HG02885 (cell line): ENCODE measurements around the gene CBY1.
A peak's percentile ranks its signal among the peaks of the same experiment; 100 is the strongest.
"Not testable (repeated sequence)": the region's sequence is repeated elsewhere in the genome, so short reads cannot be mapped to it uniquely, and the experiment has no call there.

Experiments
- ATAC-seq: cut with Tn5 transposase; IDR thresholded peaks from one replicate; pipeline ENCODE4 v1.9.1; 2021; ENCODE audit warnings: mild to moderate bottlenecking; ENCODE audit not compliant: unreplicated experiment, poor library complexity

The CBY1 gene

DNA sequence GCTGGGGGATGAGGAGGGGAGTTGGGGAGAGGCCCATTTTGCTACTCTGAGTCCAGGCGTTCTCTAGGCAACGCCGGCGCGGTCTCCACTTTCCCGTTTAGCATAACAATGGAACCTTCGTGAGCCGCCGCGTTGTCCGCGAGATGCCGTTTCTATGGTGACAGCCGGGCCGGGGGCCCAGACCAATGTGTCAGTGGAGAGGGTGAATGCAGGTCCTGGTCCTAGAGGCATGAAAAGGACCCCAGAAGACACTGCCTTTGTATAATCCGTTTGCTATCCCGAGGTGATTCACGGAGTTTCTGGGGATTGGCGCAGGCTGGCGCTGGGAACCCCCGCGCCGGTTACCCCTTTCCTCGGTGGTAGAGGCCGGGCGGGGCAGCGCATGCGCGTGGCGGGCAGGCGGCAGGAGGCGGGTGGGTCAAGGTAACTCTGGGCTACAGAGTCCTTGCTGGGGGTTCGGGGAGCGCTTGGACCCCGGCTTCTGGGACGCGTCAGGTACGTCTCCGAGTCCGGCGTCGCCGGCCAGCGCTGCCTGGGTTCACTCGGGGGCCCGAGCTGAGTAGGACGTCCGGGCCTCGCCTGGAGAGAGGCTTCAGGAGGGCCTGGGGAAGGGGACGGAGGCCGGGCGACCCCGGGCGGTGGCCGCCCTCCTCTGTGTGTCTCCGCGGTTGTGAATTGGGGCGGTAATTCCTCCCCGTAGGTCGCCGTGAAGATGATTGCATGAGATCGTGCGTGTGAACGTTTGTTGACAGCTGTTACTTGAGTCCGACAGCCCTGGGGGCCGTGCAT, at the start of gene CBY1, which contains the start of gene FAM227A:
Gene CBY1 (plus strand): TSS at position 383 of the 789 bp plus-strand sequence. CDS start 11,417 bp downstream, outside the sequence.
Gene FAM227A (minus strand): TSS at position 137 of the 789 bp plus-strand sequence. CDS start 6,224 bp downstream, outside the sequence.
- ATAC-seq = peak; percentile 81

DNA sequence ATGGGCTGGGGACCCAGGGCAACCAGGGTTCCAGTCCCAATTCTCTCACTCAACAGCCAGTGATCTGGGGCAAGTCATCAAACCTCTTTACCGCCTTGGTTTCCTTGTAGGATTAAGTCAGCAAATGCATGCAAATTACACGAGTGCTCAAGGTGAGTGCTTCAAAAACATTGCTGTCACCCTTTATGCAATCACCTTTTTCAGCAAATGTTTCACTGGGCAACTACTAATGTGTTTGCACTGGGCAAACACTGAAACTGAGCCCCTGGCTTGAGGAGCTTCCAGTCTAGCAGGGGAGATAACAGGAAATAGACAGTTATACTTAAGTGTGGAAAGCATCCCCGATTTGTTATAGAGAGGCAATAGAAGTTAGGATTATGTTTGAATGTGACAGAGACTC, 48.8 kb upstream of the CBY1 start:
- no peak for ATAC-seq

DNA sequence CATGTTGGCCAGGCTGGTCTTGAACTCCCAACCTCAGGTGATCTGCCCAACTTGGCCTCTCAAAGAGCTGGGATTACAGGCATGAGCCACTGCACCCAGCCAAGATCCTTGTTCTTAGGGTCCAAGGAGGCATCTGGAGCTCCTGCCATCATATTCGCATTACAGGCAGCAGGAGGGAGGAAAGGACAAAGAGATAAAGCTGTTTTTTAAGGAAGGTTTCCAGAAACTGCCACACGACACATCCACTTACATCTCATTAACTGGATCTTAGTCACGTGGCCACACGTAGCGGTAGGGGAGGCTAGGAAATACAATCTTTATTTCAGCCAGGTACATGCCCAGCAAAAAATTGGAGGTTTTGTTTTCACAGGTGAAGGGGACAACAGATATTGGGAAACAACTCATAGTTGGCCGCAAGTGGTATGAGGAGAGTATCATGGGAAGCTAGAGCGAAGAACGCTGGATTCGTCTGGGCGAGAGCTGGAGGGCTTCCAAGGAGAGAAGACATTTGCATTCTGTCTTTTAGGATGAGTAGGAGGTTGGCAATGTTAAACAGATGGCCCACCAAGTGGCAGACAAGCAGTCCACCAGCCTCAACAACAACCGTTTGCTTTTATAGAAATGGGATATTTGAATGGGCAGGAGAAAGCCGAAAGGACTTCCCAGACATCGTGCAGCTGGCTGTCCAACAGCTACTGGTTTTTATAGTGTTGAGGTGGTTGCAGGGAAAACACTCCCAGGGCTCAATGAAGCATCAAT, 47.3 kb upstream of the CBY1 start:
- ATAC-seq = no peak

DNA sequence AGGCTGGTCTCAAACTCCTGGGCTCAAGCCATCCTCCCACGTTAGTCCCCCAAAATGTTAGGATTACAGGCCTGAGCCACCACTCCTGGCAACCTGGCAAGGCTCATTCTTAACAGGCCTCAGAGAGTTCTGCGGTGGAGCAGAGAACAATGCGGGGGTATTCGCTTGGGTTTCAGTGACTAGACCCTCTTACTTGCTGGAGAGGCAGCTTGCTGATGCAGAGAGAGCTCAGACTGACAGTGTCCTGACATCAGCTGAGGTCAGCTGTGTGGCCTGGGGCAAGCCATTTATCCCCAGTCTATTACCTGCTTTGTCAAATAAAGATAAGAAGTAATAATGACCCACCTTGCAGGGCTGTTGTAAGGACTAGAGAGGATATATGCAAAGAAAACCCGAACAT, 46.2 kb upstream of the CBY1 start:
- no peak for ATAC-seq

DNA sequence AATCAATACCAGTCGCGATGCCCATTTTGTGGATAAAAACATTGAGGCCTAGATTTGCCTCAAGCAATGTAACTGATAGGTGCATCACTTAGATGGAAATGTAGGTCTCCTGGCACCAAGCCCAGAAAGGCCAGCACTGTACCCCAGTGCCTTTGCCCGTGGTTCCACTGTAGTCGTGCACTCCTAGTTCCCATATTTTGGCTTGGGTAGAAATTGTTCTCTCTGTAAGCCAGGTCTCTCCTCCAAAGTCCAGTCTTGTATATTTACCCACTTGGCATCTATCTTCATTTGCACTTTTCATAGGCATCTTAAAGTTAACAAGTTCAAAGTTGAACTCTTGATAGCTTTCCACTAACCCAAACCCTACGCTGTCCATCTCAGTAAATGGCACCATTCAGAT, 44.9 kb upstream of the CBY1 start:
- no peak for ATAC-seq

DNA sequence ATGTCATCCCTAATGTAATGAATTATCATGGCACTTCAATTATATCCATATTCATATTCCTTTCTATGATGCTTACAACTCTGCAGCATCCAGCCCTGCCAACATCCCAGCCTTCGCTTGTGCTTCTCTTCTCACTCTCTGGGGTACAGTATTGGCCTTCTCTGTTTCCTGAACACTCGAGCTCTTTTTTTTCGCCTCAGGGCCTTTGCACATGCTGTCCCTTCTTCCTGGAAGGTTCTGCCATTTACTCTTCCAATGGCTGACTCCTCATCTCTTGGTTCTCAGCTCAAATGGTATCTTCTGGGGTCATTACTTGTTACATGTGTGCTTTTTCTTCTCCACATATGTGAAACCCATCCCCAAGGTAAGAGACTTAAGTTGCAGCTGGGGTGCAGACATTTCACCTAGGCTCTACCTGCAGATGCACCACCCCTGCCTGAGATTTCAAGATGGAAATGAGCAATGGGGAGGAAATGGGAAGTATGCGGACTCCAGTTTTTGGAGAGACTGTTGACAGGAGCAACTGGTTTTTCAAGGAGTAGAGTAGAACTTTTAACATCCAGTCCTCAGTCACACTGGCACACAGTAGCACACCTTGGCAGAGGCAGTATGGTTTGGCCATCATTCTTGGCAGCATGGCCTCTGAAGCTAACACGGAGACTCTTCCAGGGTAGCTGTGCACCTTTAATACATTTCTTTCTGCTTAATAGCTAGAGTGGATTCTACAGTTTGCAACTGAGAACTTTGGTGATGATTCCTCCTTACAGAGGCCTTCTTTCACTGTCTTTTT, 44.0 kb upstream of the CBY1 start:
- ATAC-seq = no peak

DNA sequence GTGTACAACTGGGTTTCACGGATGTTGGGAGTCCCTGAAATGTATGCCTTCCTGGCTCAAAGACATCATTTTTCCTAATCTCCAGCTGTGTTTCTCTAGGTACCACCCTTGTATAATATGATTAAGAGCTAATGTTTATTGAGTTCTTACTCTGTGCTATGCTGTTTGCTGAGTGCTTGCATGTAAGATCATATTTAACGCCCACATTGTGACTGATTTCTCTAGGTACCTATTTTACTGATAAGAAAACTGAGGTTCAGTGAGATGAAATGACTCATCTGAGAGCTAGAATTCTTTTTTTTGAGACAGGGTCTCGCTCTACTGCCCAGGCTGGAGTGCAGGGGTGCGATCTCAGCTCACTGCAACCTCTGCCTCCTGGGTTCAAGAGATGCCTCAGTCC, 42.9 kb upstream of the CBY1 start:
- no peak for ATAC-seq

DNA sequence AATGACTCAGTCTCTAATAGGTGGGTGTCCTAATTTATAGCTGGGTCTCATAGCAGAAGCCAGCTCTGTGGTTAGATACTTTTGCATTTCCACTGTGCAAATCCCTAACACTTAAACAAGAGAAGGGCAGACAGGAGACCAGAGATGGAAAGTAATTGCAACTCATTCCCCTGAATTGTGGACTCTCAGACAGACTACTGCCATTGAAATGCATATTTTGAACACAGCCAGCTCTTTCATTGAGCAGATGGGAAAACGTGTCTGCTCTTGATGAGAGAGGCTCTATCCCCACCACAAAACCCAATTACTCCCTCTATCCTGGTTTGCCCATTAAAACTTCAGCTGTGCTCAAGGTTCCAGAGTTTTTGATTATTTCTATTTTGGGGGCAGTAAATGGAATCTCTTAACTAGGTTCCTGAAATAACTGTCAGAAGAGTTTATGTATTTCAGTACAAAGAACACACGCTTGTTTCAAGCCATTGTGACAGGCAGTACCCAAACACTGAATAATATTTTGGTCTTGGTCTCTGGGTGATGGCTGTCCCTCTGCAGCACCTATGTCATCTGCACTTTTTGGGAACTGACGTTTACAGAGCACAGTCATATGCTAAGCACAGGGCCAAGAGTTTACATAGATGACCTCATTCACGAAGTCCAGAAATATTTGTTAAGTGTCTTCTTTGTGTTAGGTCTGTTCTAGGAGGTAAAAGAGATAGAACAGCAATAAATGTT, 41.9 kb upstream of the CBY1 start:
- no peak for ATAC-seq

DNA sequence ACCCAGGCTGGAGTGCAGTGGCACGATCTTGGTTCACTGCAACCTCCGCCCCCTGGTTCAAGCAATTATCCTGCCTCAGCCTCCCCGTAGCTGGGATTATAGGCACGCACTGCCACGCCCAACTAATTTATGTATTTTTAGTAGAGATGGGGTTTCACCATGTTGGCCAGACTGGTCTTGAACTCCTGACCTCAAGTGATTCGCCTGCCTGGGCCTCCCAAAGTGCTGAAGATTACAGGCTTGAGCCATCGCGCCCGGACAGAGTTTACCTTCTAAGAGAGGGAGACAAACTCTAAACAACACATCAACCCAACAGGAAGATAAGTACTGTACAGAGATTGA, 41.4 kb upstream of the CBY1 start:
- ATAC-seq = not testable (repeated sequence)

DNA sequence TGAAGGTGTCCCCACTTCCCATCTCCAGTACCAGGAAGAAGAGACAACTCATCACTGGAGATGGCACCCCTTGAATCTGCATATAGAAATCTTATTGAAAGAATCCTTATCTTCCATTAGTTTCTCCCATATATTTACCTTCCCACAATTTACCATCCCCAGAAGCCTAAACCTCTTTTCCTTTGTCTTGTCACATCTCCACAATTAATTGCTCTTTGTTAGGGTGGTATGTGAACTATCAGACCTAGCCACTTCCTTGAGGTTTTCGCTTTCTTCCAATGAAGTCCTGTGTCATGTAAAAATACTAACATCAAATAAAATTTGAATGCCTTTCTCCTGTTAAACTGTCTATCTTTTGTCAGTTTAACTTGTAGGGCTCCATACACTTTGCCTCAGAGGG, 38.2 kb upstream of the CBY1 start:
- ATAC-seq = no peak

DNA sequence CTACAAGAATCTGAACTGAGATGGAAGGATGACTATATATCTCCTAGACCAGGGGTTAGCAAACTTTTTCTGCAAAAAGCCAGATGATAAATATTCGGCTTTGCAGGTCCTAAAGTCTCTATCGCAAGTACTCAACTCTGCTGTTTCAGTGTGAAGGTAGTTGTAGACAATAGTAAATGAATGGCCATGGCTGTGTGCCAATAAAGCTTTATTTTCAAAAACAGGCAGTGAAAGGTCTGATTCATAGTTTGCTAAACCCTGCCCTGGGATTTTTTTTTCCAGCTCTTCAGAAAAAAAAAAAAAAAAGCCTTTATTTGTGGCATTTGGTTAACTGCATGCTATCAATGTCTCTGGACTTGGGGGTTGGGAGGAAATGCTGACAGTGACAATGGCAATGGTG, 37.8 kb upstream of the CBY1 start:
- no peak for ATAC-seq

DNA sequence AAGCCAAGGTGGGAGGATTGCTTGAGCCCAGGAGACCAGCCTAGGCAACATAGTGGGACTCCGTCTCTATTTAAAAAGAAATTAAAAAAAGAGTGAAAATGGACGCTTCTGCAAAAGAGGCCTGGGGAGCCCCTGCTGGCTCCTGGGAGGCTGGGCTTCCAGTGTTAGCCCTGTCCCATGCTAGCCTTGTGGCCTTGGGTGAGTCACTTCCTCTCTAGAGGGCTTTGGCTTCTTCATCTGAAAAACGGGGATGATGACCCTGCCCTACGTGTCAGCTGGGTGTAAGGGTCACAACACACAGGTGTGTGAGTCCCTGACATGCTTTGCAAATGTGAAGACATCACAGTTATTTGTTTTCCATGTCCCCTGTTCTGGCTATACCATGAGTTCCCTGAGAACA, 33.1 kb upstream of the CBY1 start:
- no peak for ATAC-seq

DNA sequence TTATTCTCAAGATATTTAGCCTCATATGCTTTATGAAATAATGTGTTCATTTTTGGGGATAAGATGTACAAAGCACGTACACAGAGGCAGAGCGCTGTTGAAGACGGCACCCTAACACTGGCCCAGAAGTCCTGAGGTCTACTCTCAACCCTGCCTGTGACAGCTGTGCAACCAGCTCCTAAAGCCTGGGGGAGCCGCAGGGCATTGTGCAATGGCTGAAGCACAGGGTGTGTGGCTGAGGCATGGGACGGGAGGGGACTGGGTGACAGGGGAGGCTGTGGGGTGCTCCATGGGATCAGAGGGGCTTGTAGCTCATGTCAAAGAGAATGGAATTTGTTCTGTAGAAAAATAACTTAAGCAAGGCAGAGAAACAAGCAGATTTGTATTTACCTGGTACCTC, 28.0 kb upstream of the CBY1 start:
- ATAC-seq = no peak

DNA sequence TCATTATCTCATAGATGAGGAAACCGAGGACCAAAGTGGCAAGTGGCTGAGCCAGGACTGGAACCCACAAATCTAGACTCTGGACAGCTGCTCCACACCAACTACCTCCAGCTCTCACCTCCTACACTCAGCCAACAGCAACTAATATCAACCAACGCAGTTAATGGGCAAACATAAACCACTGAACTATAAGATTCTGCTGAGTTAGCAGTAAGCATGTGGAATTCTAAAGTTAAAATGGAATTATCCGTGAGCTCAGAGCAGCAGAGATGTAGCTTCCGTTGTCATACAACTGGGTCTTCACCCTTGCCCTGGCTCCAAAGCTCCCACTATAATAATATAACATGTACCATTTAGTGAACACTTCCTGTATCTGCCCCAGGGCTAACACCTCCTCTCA, 27.3 kb upstream of the CBY1 start:
- ATAC-seq = no peak

DNA sequence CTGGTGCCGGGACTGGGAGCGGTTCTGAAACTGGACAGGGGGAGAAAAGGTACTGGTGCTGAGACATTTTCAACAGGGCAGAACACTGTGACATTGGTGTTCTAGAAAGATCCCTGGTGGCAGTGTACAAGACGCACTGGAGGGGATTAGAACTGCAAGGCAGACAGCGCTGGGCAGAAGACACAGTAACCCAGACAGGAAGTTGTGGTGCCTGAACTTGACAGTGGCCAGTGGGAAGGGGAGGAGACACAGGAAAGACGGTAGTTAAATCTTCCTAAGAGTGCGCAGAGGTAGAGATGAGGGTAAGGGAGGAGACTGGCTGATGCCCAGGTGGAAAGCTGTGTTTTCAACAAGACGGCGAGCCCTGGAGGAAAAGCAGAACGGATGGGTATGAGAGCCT, 24.7 kb upstream of the CBY1 start:
- no peak for ATAC-seq

DNA sequence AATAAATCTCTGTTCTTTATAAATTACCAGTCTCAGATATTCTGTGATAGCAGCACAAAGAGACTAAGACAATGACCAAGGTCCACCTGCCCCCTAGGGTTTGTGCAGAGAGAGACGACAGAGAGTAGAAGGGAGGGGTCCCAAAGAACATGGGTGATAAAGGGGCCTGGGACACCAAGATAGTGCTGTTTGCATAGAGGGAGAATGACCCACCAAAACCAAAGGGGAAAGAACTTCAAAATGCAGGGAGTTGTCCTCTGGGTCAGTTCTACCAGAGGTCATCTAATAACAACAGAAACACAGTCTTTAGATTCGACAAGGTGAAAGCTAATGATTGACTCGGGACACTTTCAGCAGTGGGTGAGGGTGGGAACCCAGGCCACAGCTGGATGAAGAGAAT, 23.9 kb upstream of the CBY1 start:
- ATAC-seq = no peak

DNA sequence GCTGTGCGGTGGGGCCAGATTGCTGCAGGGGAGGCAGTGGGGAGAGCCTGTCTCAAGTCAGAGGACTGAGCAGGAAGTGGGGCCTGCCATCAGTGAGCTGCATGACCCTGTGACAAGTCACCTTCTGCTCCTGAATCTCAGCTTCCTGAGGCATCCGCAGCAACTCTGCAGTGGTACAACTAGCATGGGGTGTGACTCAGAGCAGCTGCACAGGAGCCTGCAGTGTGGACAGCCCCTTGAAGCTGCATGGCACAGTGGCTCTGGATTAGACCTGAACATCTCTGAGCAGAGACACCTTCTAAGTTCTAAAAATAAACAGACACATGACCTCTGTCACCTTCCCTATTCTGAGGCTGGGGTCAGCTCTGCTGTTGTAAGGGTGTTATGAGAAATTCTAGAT, 18.2 kb upstream of the CBY1 start:
- ATAC-seq = no peak

DNA sequence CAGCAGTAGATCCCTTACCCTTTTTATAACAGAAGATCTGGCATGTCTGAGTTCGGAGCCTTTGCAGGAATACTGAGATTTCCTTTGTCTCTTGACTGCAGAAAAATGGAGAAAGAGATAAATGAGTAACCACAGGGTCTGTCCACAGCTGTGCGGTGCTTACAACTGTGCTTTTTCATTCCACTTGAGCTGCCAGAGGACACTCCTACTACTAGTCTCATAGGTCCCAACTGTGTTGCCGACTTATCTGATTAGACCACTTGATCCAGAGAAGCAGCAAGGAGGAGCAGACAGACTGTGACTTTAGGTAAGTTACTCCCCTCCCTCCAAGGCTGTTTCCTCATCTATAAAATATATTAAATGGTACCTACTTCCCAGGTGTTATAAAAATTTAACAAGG, 17.7 kb upstream of the CBY1 start:
- ATAC-seq = no peak

DNA sequence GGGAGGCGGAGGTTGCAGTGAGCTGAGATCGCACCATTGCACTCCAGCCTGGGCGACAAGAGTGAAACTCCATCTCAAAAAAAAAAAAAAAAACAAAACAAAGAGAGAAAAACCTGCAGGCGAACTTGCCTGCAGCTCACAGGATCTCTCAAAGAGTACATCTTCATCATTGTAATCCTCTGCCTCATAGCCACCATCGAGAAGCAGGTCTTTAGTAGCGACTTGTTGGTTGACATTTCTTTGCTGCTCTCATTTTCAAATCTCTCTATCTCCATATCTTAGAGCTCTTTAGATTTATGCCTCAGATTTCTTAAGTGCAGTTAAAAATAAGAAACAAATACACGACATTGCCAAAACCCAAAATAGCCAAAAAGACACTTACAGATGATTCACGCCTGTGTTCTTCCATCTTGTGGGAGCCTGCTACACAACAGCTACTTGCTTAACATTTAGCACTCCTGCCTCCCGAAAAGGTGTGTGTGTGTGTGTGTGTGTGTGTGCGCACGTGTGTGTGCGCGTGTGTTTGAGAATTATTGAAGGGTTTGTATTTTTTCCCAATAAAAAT, 14.9 kb upstream of the CBY1 start:
- ATAC-seq = no peak

DNA sequence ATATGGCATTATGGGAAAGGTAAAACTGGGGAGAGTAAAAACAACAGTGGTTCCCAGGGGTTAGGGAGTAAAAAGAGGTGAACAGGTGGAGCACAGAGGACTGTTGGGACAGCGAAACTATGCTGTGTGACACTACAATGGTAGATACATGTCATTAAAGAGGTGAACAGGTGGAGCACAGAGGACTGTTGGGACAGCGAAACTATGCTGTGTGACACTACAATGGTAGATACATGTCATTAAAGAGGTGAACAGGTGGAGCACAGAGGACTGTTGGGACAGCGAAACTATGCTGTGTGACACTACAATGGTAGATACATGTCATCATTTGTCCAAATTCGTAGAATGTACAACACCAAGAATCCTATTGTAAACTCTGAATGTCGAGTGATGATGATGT, 12.2 kb upstream of the CBY1 start:
- not testable (repeated sequence) for ATAC-seq
